K562 (cell line): ENCODE measurements around the gene MGAT4C. TPM values are rescaled to one million over a fixed set of nuclear protein-coding genes. Genes with fewer than 3 reads are reported as not detected.

ENCODE experiments used
- CREB3 ChIP-seq: fragments of 450-650 bp; conservative IDR thresholded peaks from 2 replicates; pipeline ENCODE4 v1.6.1; 2016; ENCODE audit warnings: missing genetic modification characterization, low read depth, mild to moderate bottlenecking, missing compliant biosample characterization, moderate library complexity
- MED1 ChIP-seq: sonication (generic); formaldehyde crosslinking; IDR thresholded peaks from 2 replicates; pipeline ENCODE4 v1.8.1; 2023; ENCODE audit warnings: missing genetic modification reagents, borderline replicate concordance
- ZNF197 ChIP-seq: fragments of 200-800 bp; sonication (Bioruptor generic); IDR thresholded peaks from 2 replicates; pipeline ENCODE4 v1.6.1; 2016; ENCODE audit warnings: low read depth, missing genetic modification characterization, missing compliant biosample characterization
- polyA plus RNA-seq, 8 experiments: library from polyadenylated mRNA; depleted of rRNA in 4 of 8; stranded (reverse) in 5 of 8; unstranded in 3 of 8; fragments of >200 nt; fragmentation: Nextera tagmentation in 2 of 8; fragmentation: Illumina TruSeq in 1 of 8; extraction: Ambion mirVana in 2 of 8; extraction: Trizol in 1 of 8; gene quantifications; 2 replicates each; pipeline versions ENCODE4 v1.2.1 to v1.2.3, GENCODE V29; 2011 to 2014; ENCODE audit warnings: inconsistent platforms in 1 of 8, missing spikeins in 1 of 8
- total RNA-seq, 7 experiments: library from RNA; depleted of rRNA in 6 of 7; stranded (reverse); fragments of >200 nt in 6 of 7; fragmentation: Illumina TruSeq in 2 of 7; extraction: Trizol in 2 of 7; gene quantifications; 2 replicates each; pipeline versions ENCODE4 v1.2.1 to v1.2.3, GENCODE V29; 2011 to 2021; ENCODE audit warnings: low replicate concordance in 1 of 7
- TF ChIP-seq, protein P1 (sequence below): sonication (generic); formaldehyde crosslinking; IDR thresholded peaks from 2 replicates; pipeline ENCODE4 v1.9.0; 2022; ENCODE audit warnings: mild to moderate bottlenecking, missing genetic modification reagents
- TF ChIP-seq, protein P2 (sequence below): sonication (generic); formaldehyde crosslinking; IDR thresholded peaks from 2 replicates; pipeline ENCODE4 v1.8.1; 2022; ENCODE audit warnings: missing genetic modification reagents
- TF ChIP-seq, protein P3 (sequence below): fragments of 250-450 bp; sonication (Bioruptor Pico); IDR thresholded peaks from 2 replicates; pipeline ENCODE4 v1.5.0; 2022; ENCODE audit warnings: mild to moderate bottlenecking

Gene MGAT4C
- total and polyA plus RNA-seq, 9 of the 15 experiments (the other 6 are each of a cell fraction or from before 2014, with no cell fraction given): not detected

- no peak for TF ChIP-seq MED1
- TF ChIP-seq, protein P1, sequence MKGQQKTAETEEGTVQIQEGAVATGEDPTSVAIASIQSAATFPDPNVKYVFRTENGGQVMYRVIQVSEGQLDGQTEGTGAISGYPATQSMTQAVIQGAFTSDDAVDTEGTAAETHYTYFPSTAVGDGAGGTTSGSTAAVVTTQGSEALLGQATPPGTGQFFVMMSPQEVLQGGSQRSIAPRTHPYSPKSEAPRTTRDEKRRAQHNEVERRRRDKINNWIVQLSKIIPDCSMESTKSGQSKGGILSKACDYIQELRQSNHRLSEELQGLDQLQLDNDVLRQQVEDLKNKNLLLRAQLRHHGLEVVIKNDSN (CRISPR knock-in tag): no peak
- TF ChIP-seq, protein P2, sequence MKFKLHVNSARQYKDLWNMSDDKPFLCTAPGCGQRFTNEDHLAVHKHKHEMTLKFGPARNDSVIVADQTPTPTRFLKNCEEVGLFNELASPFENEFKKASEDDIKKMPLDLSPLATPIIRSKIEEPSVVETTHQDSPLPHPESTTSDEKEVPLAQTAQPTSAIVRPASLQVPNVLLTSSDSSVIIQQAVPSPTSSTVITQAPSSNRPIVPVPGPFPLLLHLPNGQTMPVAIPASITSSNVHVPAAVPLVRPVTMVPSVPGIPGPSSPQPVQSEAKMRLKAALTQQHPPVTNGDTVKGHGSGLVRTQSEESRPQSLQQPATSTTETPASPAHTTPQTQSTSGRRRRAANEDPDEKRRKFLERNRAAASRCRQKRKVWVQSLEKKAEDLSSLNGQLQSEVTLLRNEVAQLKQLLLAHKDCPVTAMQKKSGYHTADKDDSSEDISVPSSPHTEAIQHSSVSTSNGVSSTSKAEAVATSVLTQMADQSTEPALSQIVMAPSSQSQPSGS (CRISPR knock-in tag): no peak
- no peak for TF ChIP-seq CREB3 (tag)
- TF ChIP-seq, protein P3, sequence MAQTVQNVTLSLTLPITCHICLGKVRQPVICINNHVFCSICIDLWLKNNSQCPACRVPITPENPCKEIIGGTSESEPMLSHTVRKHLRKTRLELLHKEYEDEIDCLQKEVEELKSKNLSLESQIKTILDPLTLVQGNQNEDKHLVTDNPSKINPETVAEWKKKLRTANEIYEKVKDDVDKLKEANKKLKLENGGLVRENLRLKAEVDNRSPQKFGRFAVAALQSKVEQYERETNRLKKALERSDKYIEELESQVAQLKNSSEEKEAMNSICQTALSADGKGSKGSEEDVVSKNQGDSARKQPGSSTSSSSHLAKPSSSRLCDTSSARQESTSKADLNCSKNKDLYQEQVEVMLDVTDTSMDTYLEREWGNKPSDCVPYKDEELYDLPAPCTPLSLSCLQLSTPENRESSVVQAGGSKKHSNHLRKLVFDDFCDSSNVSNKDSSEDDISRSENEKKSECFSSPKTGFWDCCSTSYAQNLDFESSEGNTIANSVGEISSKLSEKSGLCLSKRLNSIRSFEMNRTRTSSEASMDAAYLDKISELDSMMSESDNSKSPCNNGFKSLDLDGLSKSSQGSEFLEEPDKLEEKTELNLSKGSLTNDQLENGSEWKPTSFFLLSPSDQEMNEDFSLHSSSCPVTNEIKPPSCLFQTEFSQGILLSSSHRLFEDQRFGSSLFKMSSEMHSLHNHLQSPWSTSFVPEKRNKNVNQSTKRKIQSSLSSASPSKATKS (CRISPR knock-in tag): no peak
- no peak for TF ChIP-seq ZNF197
- TF ChIP-seq, all 486 proteins: peak for 0
These were observed 280.5 kb downstream of the MGAT4C start (continued) for GRCh38 chr12:85975716-85976115.
